Upper lobe of right lung (tissue), 1 donor: ENCODE data around the gene SETD6. TPM values are rescaled to one million over a fixed set of nuclear protein-coding genes. Genes with fewer than 3 reads are reported as not detected.

Source experiments
- ATAC-seq: fragments of 200-7000 bp; cut with Tn5 transposase; one replicate; pipeline ENCODE4 v1.9.1; 2020; ENCODE audit warnings: mild to moderate bottlenecking, moderate library complexity
- DNase-seq: peaks from one replicate; pipeline ENCODE4 v3.0.0-alpha.2; 2020
- H3K27ac ChIP-seq: fragments of 200-600 bp; one replicate; pipeline ENCODE4 v1.8.0; 2022
- H3K27me3 ChIP-seq: fragments of 200-600 bp; one replicate; pipeline ENCODE4 v1.8.0; 2022; ENCODE audit warnings: mild to moderate bottlenecking
- H3K36me3 ChIP-seq: fragments of 200-600 bp; one replicate; pipeline ENCODE4 v1.8.0; 2022
- H3K4me1 ChIP-seq: fragments of 200-600 bp; one replicate; pipeline ENCODE4 v1.8.0; 2022
- H3K4me3 ChIP-seq: fragments of 200-600 bp; one replicate; pipeline ENCODE4 v1.8.0; 2022; ENCODE audit warnings: mild to moderate bottlenecking
- H3K9me3 ChIP-seq: fragments of 200-600 bp; one replicate; pipeline ENCODE4 v1.8.0; 2022
- CTCF ChIP-seq: fragments of 200-600 bp; IDR thresholded peaks from one replicate; pipeline ENCODE4 v1.8.0; 2022; ENCODE audit warnings: antibody characterized with exemption
- intact Hi-C: fragments of 100-400 bp; cut with DNase I; formaldehyde crosslinking; loops from one replicate; pipeline ENCODE4 v1.11.0; 2022
- total RNA-seq: library from RNA; stranded (reverse); fragmentation: NEBNext Ultra II Directional; extraction: Animal tissue kit (Norgen Biotek cat#: 25700); gene quantifications from one replicate; pipeline ENCODE4 v1.2.1, GENCODE V29; 2021
- donor health status: DM: no; HTN: yes; CAD: no; lungs with severe emphysema.

The SETD6 gene
- total RNA-seq, 1 donor from 2014 or later = 22.0 TPM

GRCh38 chr16:58542291-58542690 is 27.0 kb downstream of the SETD6 start:
- H3K36me3 ChIP-seq = peaks cover 99% of the 10 kb centered on the region

GRCh38 chr16:58543685-58544084 is 28.4 kb downstream of the SETD6 start:
- H3K27ac ChIP-seq = no peak overlapping the region
- no peaks in the 10 kb centered on the region for H3K27me3 ChIP-seq
- H3K36me3 ChIP-seq = peaks cover 99% of the 10 kb centered on the region
- ATAC-seq = no peak
- intact Hi-C loops = no loop called here
- DNase-seq = no peak
- TF ChIP-seq CTCF = no peak
- no peaks in the 10 kb centered on the region for H3K9me3 ChIP-seq
- no peak overlapping the region for H3K4me3 ChIP-seq
- no peaks in the 10 kb centered on the region for H3K4me1 ChIP-seq

More at GRCh38 chr16:58542291-58542690, 27.0 kb downstream of the SETD6 start:
- intact Hi-C loops = no loop called here
- Histone ChIP-seq H3K4me1 (no peaks in the 10 kb centered on the region), H3K27me3 (no peaks in the 10 kb centered on the region), H3K27ac (no peak overlapping the region), H3K4me3 (no peak overlapping the region), H3K9me3 (no peaks in the 10 kb centered on the region)
- DNase-seq (no peak), ATAC-seq (no peak)
- TF ChIP-seq CTCF = no peak

DNA sequence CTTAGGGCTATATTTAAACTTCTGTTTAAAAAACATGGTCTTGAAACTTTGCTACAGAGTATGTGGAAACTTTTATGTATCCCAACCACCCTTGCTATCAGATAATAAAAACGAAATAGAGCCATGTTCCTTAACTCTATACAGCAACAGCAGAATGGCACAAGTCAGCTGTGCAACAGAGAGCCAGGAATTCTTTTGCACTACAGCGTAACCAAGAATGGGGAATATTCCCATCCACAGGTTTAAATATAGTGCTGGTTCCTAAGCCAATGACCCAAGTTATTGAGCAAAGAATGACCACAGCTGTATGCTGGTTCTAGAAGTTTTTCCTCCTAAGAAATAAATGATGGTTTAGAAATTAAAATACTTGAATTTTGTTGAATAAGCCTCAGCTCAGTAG is 33.1 kb downstream of the SETD6 start:
- intact Hi-C loops = no loop called here
- no peaks in the 10 kb centered on the region for H3K9me3 ChIP-seq
- H3K4me1 ChIP-seq = no peaks in the 10 kb centered on the region
- no peak overlapping the region for H3K27ac ChIP-seq
- TF ChIP-seq CTCF = no peak
- no peak overlapping the region for H3K4me3 ChIP-seq
- peaks cover 100% of the 10 kb centered on the region for H3K36me3 ChIP-seq
- H3K27me3 ChIP-seq = no peaks in the 10 kb centered on the region
- ATAC-seq (no peak), DNase-seq (no peak)

- TF ChIP-seq CTCF = no peak
- no peaks in the 10 kb centered on the region for H3K4me1 ChIP-seq
- DNase-seq (no peak), ATAC-seq (no peak)
- intact Hi-C loops = no loop called here
- H3K9me3 ChIP-seq = no peaks in the 10 kb centered on the region
- H3K27me3 ChIP-seq = no peaks in the 10 kb centered on the region
- no peak overlapping the region for H3K27ac ChIP-seq
- no peak overlapping the region for H3K4me3 ChIP-seq
- peaks cover 100% of the 10 kb centered on the region for H3K36me3 ChIP-seq
Measured at GRCh38 chr16:58551496-58551895, 36.2 kb downstream of the SETD6 start.

GRCh38 chr16:58556678-58557077 is 41.4 kb downstream of the SETD6 start:
- intact Hi-C loops = no loop called here
- TF ChIP-seq CTCF = no peak
- peaks cover 98% of the 10 kb centered on the region for H3K36me3 ChIP-seq
- H3K4me1 ChIP-seq = no peaks in the 10 kb centered on the region
- DNase-seq = no peak
- no peaks in the 10 kb centered on the region for H3K9me3 ChIP-seq
- ATAC-seq = no peak
- no peak overlapping the region for H3K27ac ChIP-seq
- H3K27me3 ChIP-seq = no peaks in the 10 kb centered on the region
- no peak overlapping the region for H3K4me3 ChIP-seq

DNA sequence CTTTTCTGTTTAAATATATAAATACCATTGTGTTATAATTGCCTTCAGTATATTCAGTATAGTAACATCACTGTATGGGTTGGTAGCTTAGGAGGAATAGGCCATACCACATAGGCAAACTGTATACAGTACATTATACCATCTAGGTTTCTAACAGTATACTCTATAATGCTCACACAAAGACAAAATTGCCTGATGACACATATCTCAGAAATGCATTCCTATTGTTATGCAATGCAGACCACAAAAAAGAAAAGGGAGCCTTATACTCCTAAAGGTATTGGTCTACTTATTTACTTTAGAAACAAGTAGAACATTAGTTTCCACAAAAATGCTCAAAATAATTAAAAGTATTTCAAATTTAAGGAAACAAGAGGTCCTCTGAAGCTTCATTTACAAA is 47.9 kb downstream of the SETD6 start:
- ATAC-seq (no peak), DNase-seq (no peak)
- H3K27ac ChIP-seq = no peak overlapping the region
- H3K27me3 ChIP-seq = no peaks in the 10 kb centered on the region
- no peaks in the 10 kb centered on the region for H3K9me3 ChIP-seq
- no peak for TF ChIP-seq CTCF
- peaks cover 88% of the 10 kb centered on the region for H3K36me3 ChIP-seq
- no peak overlapping the region for H3K4me3 ChIP-seq
- intact Hi-C loops = no loop called here
- no peaks in the 10 kb centered on the region for H3K4me1 ChIP-seq
